GM12878 (cell line): ENCODE data around the gene MAPK8IP1. TPM values are rescaled to one million over a fixed set of nuclear protein-coding genes. Genes with fewer than 3 reads are reported as not detected.

Source experiments
- ATAC-seq: fragments of 200-7000 bp; cut with Tn5 transposase; 3 replicates; pipeline ENCODE4 v1.9.1; 2020; ENCODE audit warnings: mild to moderate bottlenecking, moderate library complexity
- BruUV-seq: library from RNA; stranded (reverse); fragments of 400-500 nt; replicated peaks from 2 replicates; lab custom pipeline; 2021; lab: Mats Ljungman, UMichigan
- CTCF ChIA-PET: fragments of 300-600 bp; sonication (Branson Sonifier 250); formaldehyde crosslinking; extraction: SDS; loops from one replicate; lab custom pipeline; 2021; ENCODE audit warnings: inconsistent platforms; lab: Yijun Ruan, JAX
- POLR2A ChIA-PET: fragments of 350-600 bp; formaldehyde crosslinking; extraction: SDS; loops from one replicate; lab custom pipeline; 2021; ENCODE audit warnings: inconsistent platforms; lab: Charles Lee
- RAD21 ChIA-PET: fragments of 300-600 bp; sonication (Branson Sonifier 250); formaldehyde crosslinking; loops from one replicate; lab custom pipeline; 2023; ENCODE audit warnings: antibody characterized with exemption; ENCODE audit not compliant: unreplicated experiment; lab: Charles Lee
- SMC1A ChIA-PET: fragments of 300-600 bp; sonication (Branson Sonifier 250); formaldehyde crosslinking; loops from one replicate; lab custom pipeline; 2023; ENCODE audit not compliant: unreplicated experiment, uncharacterized antibody; lab: Charles Lee
- DNase-seq: peaks from one replicate; pipeline ENCODE4 v3.0.0-alpha.2; 2011; ENCODE audit warnings: low read depth, low spot score
- FAIRE-seq: peaks from 3 replicates; lab custom pipeline; 2011; peaks lifted over from hg19 to GRCh38; lab: Jason Lieb, UNC
- H2AFZ ChIP-seq: 2 replicates; pipeline ENCODE4 v1.6.0; 2011; ENCODE audit warnings: low read depth, low read length, control low read depth; ENCODE audit not compliant: control insufficient read depth
- H3K27ac ChIP-seq: 2 replicates; pipeline ENCODE4 v1.5.1; 2011; ENCODE audit warnings: control low read depth; ENCODE audit not compliant: control insufficient read depth, insufficient read depth
- H3K27me3 ChIP-seq, 2 experiments: replicated peaks in 1 of 2; 2 replicates each; pipeline versions ENCODE4 v1.6.0 to v1.6.1; 2011; ENCODE audit warnings: low read length in 1 of 2; ENCODE audit not compliant: control insufficient read depth in 2 of 2, insufficient read depth in 2 of 2
- H3K36me3 ChIP-seq, 2 experiments: 2 replicates each; pipeline ENCODE4 v1.5.1; 2011; ENCODE audit warnings: low read length in 1 of 2; ENCODE audit not compliant: control insufficient read depth in 2 of 2, insufficient read depth in 2 of 2
- H3K4me1 ChIP-seq: 2 replicates; pipeline ENCODE4 v1.6.1; 2011; ENCODE audit warnings: mild to moderate bottlenecking, low read length, moderate library complexity, mixed read lengths; ENCODE audit not compliant: control insufficient read depth, insufficient read depth
- H3K4me2 ChIP-seq: 2 replicates; pipeline ENCODE4 v1.6.0; 2011; ENCODE audit warnings: control low read depth; ENCODE audit not compliant: control insufficient read depth, insufficient read depth
- H3K4me3 ChIP-seq: fragments of 200-600 bp; sonication (generic); 2 replicates; pipeline ENCODE4 v1.5.1; 2016
- H3K79me2 ChIP-seq: 2 replicates; pipeline ENCODE4 v1.6.0; 2011; ENCODE audit warnings: low read length; ENCODE audit not compliant: control insufficient read depth, insufficient read depth
- H3K9ac ChIP-seq: 2 replicates; pipeline ENCODE4 v1.8.0; 2011; ENCODE audit warnings: low read length, control low read depth, mixed read lengths; ENCODE audit not compliant: control insufficient read depth, insufficient read depth
- H3K9me3 ChIP-seq: replicated peaks from 3 replicates; pipeline ENCODE4 v1.5.1; 2011; ENCODE audit warnings: mild to moderate bottlenecking, low read length; ENCODE audit not compliant: control insufficient read depth, insufficient read depth
- H4K20me1 ChIP-seq: 2 replicates; pipeline ENCODE4 v1.6.0; 2011; ENCODE audit not compliant: control insufficient read depth, insufficient read depth
- ATF7 ChIP-seq: fragments of 450-650 bp; IDR thresholded peaks from 2 replicates; pipeline ENCODE4 v1.6.1; 2016; ENCODE audit warnings: low read depth, mild to moderate bottlenecking
- CEBPZ ChIP-seq: fragments of 150-350 bp; IDR thresholded peaks from 2 replicates; pipeline ENCODE4 v1.6.1; 2016; ENCODE audit warnings: low read depth, low read length
- CHD2 ChIP-seq: IDR thresholded peaks from 2 replicates; pipeline ENCODE4 v1.6.1; 2011; ENCODE audit warnings: low read depth, low read length, improper control_type of control experiment, borderline replicate concordance
- CUX1 ChIP-seq: IDR thresholded peaks from 2 replicates; pipeline ENCODE4 v1.6.1; 2012; ENCODE audit warnings: improper control_type of control experiment, low read depth, low read length; ENCODE audit not compliant: insufficient replicate concordance
- GATAD2B ChIP-seq: fragments of 450-650 bp; conservative IDR thresholded peaks from 2 replicates; pipeline ENCODE4 v1.6.1; 2017; ENCODE audit warnings: low read depth, mild to moderate bottlenecking, moderate library complexity
- IKZF1 ChIP-seq: fragments of 450-650 bp; conservative IDR thresholded peaks from 2 replicates; pipeline ENCODE4 v1.6.1; 2017; ENCODE audit warnings: antibody characterized with exemption, mild to moderate bottlenecking
- SIN3A ChIP-seq: IDR thresholded peaks from 2 replicates; pipeline ENCODE4 v1.6.1; 2012; ENCODE audit warnings: low read depth, low read length, improper control_type of control experiment
- TARDBP ChIP-seq: IDR thresholded peaks from 2 replicates; pipeline ENCODE4 v1.6.1; 2016; ENCODE audit warnings: borderline replicate concordance
- YY1 ChIP-seq: IDR thresholded peaks from 2 replicates; pipeline ENCODE4 v1.6.1; 2011; ENCODE audit warnings: low read depth, mild to moderate bottlenecking, low read length
- ZBTB33 ChIP-seq: fragments of 450-650 bp; IDR thresholded peaks from 2 replicates; pipeline ENCODE4 v1.6.1; 2017; ENCODE audit warnings: mild to moderate bottlenecking
- ZNF217 ChIP-seq: fragments of 450-650 bp; IDR thresholded peaks from 2 replicates; pipeline ENCODE4 v1.6.1; 2017; ENCODE audit warnings: antibody characterized with exemption, mild to moderate bottlenecking
- ZNF622 ChIP-seq: fragments of 450-650 bp; IDR thresholded peaks from 2 replicates; pipeline ENCODE4 v1.6.1; 2017; ENCODE audit warnings: mild to moderate bottlenecking, inconsistent platforms
- WGBS: methylation state at CpG from one replicate; pipeline ENCODE4 v1.1.6; 2016; ENCODE audit warnings: low lambda C conversion rate; ENCODE audit not compliant: insufficient replicate concordance, insufficient coverage; ENCODE audit errors: missing lambda C conversion rate; 5-methylcytosine and 5-hydroxymethylcytosine counted together
- in situ Hi-C: fragments of 300-500 bp; cut with MboI; formaldehyde crosslinking; loops from 9 replicates; pipeline ENCODE4 v1.14.3; 2018; ENCODE audit warnings: mixed read lengths
- intact Hi-C: fragments of 100-400 bp; cut with micrococcal nuclease; formaldehyde crosslinking; loops from one replicate; pipeline ENCODE4 v1.14.2; 2022; ENCODE audit not compliant: unreplicated experiment
- polyA plus RNA-seq, 11 experiments: library from polyadenylated mRNA; depleted of rRNA in 4 of 11; unstranded in 6 of 11; stranded (reverse) in 5 of 11; fragments of >200 nt; fragmentation: Nextera tagmentation in 4 of 11; fragmentation: Illumina TruSeq in 1 of 11; extraction: Ambion mirVana in 4 of 11; extraction: Trizol in 1 of 11; gene quantifications; 1 replicate in 1 of 11; 2 replicates in 10 of 11; pipeline versions ENCODE4 v1.2.1 to v1.2.3, GENCODE V29; 2011 to 2016; ENCODE audit warnings: inconsistent platforms in 2 of 11, missing spikeins in 2 of 11, low read depth in 1 of 11
- total RNA-seq, 4 experiments: library from RNA; depleted of rRNA in 3 of 4; stranded (reverse); fragments of >200 nt in 3 of 4; fragmentation: Illumina TruSeq in 1 of 4; extraction: Trizol in 1 of 4; gene quantifications; 2 replicates each; pipeline versions ENCODE4 v1.2.1 to v1.2.3, GENCODE V29; 2013 to 2021

Gene MAPK8IP1
- total and polyA plus RNA-seq, 10 of the 15 experiments (the other 5 are each of a cell fraction or from before 2014, with no cell fraction given) = 0.04 to 0.44 (median 0.11) TPM; not detected in 2

- no peak for DNase-seq
- TF ChIP-seq CUX1 (no peak), YY1 (0 out of 2 replicates have a peak, but pooled peaks have one; percentile 20), CHD2 (no peak), TARDBP (no peak), ZNF217 (no peak), ATF7 (no peak), SIN3A (no peak), ZNF622 (no peak), CEBPZ (no peak), GATAD2B (peak; percentile 6; the same call in 1 of the 2 replicates), ZBTB33 (no peak), IKZF1 (peak; percentile 67)
Measured at GRCh38 chr11:45922425-45923082, 37.1 kb downstream of the MAPK8IP1 start, which contains the start of gene LARGE2. TSS of gene LARGE2 (plus strand) at chr11:45922656. CDS start at chr11:45922883, 227 bp downstream.

More at GRCh38 chr11:45922425-45923082, 37.1 kb downstream of the MAPK8IP1 start, which contains the start of gene LARGE2:
- Histone ChIP-seq H3K4me1 (peaks cover 5% of the 10 kb centered on the region), H3K27me3 (peaks cover 6 to 18% of the 10 kb centered on the region in 2 experiments; a peak in 3 of 4 replicates), H3K79me2 (peaks cover 1% of the 10 kb centered on the region), H3K4me2 (peak within 1 kb of the TSS; percentile 66; the same call in 1 of the 2 replicates), H3K4me3 (peak within 1 kb of the TSS; percentile 53; the same call in 1 of the 2 replicates), H3K36me3 (no peaks in the 10 kb centered on the region), H3K9ac (no peak within 1 kb of the TSS), H2AFZ (no peak within 1 kb of the TSS), H3K9me3 (no peaks in the 10 kb centered on the region; the same call in 2 of the 3 replicates), H3K27ac (no peak within 1 kb of the TSS), H4K20me1 (no peaks in the 10 kb centered on the region)
- intact Hi-C loops = no loop called here
- no peak for ATAC-seq
- ChIA-PET RAD21 (no interaction called here), SMC1A (no interaction called here), POLR2A (no interaction called here), CTCF (no interaction called here)
- no peak for FAIRE-seq
- in situ Hi-C loops = no loop called here
- 5% methylated on average over 59 of the region's 73 CpGs for WGBS
- no TSS peak for BruUV-seq
